A673 (cell line): Measurements from ENCODE around the gene SMARCA4.

ENCODE experiments used
- CTCF ChIP-seq: fragments of 300-800, 200-600 bp; sonication (generic); conservative IDR thresholded peaks from 2 replicates; pipeline ENCODE4 v1.5.1; 2017; ENCODE audit warnings: low read depth, mild to moderate bottlenecking, antibody characterized with exemption, low read length, moderate library complexity, mixed read lengths
- EZH2 ChIP-seq: fragments of 200-600 bp; sonication (generic); IDR thresholded peaks from 2 replicates; pipeline ENCODE4 v1.6.1; 2017; ENCODE audit warnings: borderline replicate concordance, low read depth, mild to moderate bottlenecking, mixed read lengths, antibody characterized with exemption, low read length; ENCODE audit not compliant: poor library complexity, severe bottlenecking

GRCh38 chr19:11100049-11100448 is 139.2 kb downstream of the SMARCA4 start:
- TF ChIP-seq CTCF (no peak), EZH2 (no peak)
